HK-2 (cell line): ENCODE results near the gene TRIM24.
"Not testable (repeated sequence)": the region's sequence is repeated elsewhere in the genome, so short reads cannot be mapped to it uniquely, and the experiment has no call there.

Source experiments
- DNase-seq: peaks from one replicate; pipeline ENCODE4 v3.0.0-alpha.2; 2018; ENCODE audit not compliant: unreplicated experiment

TRIM24 gene

GRCh38 chr7:138460176-138460648, at the start of gene TRIM24:
TRIM24 (plus strand) TSS chr7:138460259; CDS start chr7:138460549, 290 bp downstream.
- no peak for DNase-seq

- not testable (repeated sequence) for DNase-seq
Measured at GRCh38 chr7:138412077-138412476, 48.0 kb upstream of the TRIM24 start.

- not testable (repeated sequence) for DNase-seq
Measured at GRCh38 chr7:138412921-138413320, 47.1 kb upstream of the TRIM24 start.

GRCh38 chr7:138417078-138417700, 42.9 kb upstream of the TRIM24 start:
- no peak for DNase-seq

GRCh38 chr7:138417764-138418163, 42.3 kb upstream of the TRIM24 start:
- DNase-seq: no peak

- not testable (repeated sequence) for DNase-seq
Measured at GRCh38 chr7:138418403-138418802, 41.7 kb upstream of the TRIM24 start.

GRCh38 chr7:138425026-138425425, 35.0 kb upstream of the TRIM24 start:
- DNase-seq: no peak

GRCh38 chr7:138429577-138430250, 30.3 kb upstream of the TRIM24 start:
- DNase-seq: no peak

GRCh38 chr7:138431517-138431916, 28.5 kb upstream of the TRIM24 start:
- no peak for DNase-seq

GRCh38 chr7:138433583-138434443, 26.2 kb upstream of the TRIM24 start:
- no peak for DNase-seq

- no peak for DNase-seq
Measured at GRCh38 chr7:138434597-138435019, 25.5 kb upstream of the TRIM24 start.

GRCh38 chr7:138435231-138435919, 24.7 kb upstream of the TRIM24 start:
- no peak for DNase-seq

- DNase-seq: no peak
Measured at GRCh38 chr7:138436388-138436787, 23.7 kb upstream of the TRIM24 start.

- no peak for DNase-seq
Measured at GRCh38 chr7:138440460-138440859, 19.6 kb upstream of the TRIM24 start.

GRCh38 chr7:138442822-138443221, 17.2 kb upstream of the TRIM24 start:
- DNase-seq: no peak

- DNase-seq: no peak
Measured at GRCh38 chr7:138449580-138449979, 10.5 kb upstream of the TRIM24 start.

- no peak for DNase-seq
Measured at GRCh38 chr7:138455609-138456008, 4.5 kb upstream of the TRIM24 start.

GRCh38 chr7:138456220-138456619, 3.8 kb upstream of the TRIM24 start:
- DNase-seq: no peak

GRCh38 chr7:138458576-138459412, 1.3 kb upstream of the TRIM24 start:
- no peak for DNase-seq

GRCh38 chr7:138459413-138460175, 465 bp upstream of the TRIM24 start:
- DNase-seq: peak; percentile 99
